Glomerular endothelial cell (primary cell): Measurements from ENCODE around the gene WDR86. TPM values are rescaled to one million over a fixed set of nuclear protein-coding genes. Genes with fewer than 3 reads are reported as not detected.

Experiments used
- DNase-seq: peaks from one replicate; pipeline ENCODE4 v3.0.0-alpha.2; 2011; ENCODE audit warnings: low read depth, low spot score; ENCODE audit errors: extremely low read depth
- total RNA-seq: library from RNA; depleted of rRNA; stranded (reverse); fragments of >200 nt; gene quantifications from 2 replicates; pipeline ENCODE4 v1.2.3, GENCODE V29; 2015

WDR86 gene
- total RNA-seq, 1 donor from 2014 or later = 4.3 TPM

- DNase-seq = no peak
Observed at GRCh38 chr7:151393031-151393977, 16.5 kb downstream of the WDR86 start.

- no peak for DNase-seq
Observed at GRCh38 chr7:151392426-151392825, 17.4 kb downstream of the WDR86 start.

- no peak for DNase-seq
Observed at GRCh38 chr7:151392002-151392401, 17.8 kb downstream of the WDR86 start.

GRCh38 chr7:151391358-151391730 is 18.5 kb downstream of the WDR86 start:
- no peak for DNase-seq

- DNase-seq = no peak
Observed at GRCh38 chr7:151390598-151391357, 19.1 kb downstream of the WDR86 start.

- no peak for DNase-seq
Observed at GRCh38 chr7:151389768-151390597, 19.9 kb downstream of the WDR86 start.

GRCh38 chr7:151389096-151389767 is 20.6 kb downstream of the WDR86 start:
- no peak for DNase-seq

- DNase-seq = no peak
Observed at GRCh38 chr7:151388430-151388829, 21.4 kb downstream of the WDR86 start.

- no peak for DNase-seq
Observed at GRCh38 chr7:151388007-151388297, 21.9 kb downstream of the WDR86 start.

- no peak for DNase-seq
Observed at GRCh38 chr7:151387161-151388006, 22.5 kb downstream of the WDR86 start.

GRCh38 chr7:151386301-151387160 is 23.3 kb downstream of the WDR86 start:
- no peak for DNase-seq

GRCh38 chr7:151385626-151386300 is 24.1 kb downstream of the WDR86 start:
- DNase-seq = no peak

- no peak for DNase-seq
Observed at GRCh38 chr7:151384776-151385625, 24.8 kb downstream of the WDR86 start.

GRCh38 chr7:151384352-151384697 is 25.5 kb downstream of the WDR86 start:
- no peak for DNase-seq

GRCh38 chr7:151383638-151384351 is 26.0 kb downstream of the WDR86 start:
- no peak for DNase-seq

- DNase-seq = no peak
Observed at GRCh38 chr7:151382079-151382885, 27.6 kb downstream of the WDR86 start.
